HepG2 (cell line): ENCODE data around the gene USB1. TPM values are rescaled to one million over a fixed set of nuclear protein-coding genes. Genes with fewer than 3 reads are reported as not detected.

Experiments
- HHEX ChIP-seq: IDR thresholded peaks from 2 replicates; pipeline ENCODE4 v1.6.1; 2016; ENCODE audit warnings: control low read depth
- HOXA3 ChIP-seq: sonication (generic); formaldehyde crosslinking; IDR thresholded peaks from 2 replicates; pipeline ENCODE4 v1.5.0; 2020; ENCODE audit warnings: missing genetic modification reagents
- PAX8 ChIP-seq: sonication (generic); formaldehyde crosslinking; IDR thresholded peaks from 2 replicates; pipeline ENCODE4 v1.8.0; 2022; ENCODE audit warnings: mild to moderate bottlenecking, missing genetic modification reagents, borderline replicate concordance
- PCBP1 ChIP-seq: fragments of 200-400 bp; formaldehyde crosslinking; IDR thresholded peaks from 2 replicates; pipeline ENCODE4 v1.6.1; 2017; ENCODE audit warnings: mild to moderate bottlenecking, low read depth, low read length, borderline replicate concordance
- THYN1 ChIP-seq: sonication (generic); formaldehyde crosslinking; IDR thresholded peaks from 2 replicates; pipeline ENCODE4 v1.8.1; 2023; ENCODE audit warnings: low read depth, mild to moderate bottlenecking, moderate library complexity, missing genetic modification reagents, borderline replicate concordance
- ZBTB8A ChIP-seq: sonication (generic); formaldehyde crosslinking; IDR thresholded peaks from 2 replicates; pipeline ENCODE4 v1.4.0; 2020; ENCODE audit warnings: mild to moderate bottlenecking, low read depth, missing genetic modification reagents, borderline replicate concordance
- ZNF224 ChIP-seq: sonication (generic); formaldehyde crosslinking; IDR thresholded peaks from 2 replicates; pipeline ENCODE4 v1.5.0; 2020; ENCODE audit warnings: mild to moderate bottlenecking, missing genetic modification reagents
- ZNF274 ChIP-seq: sonication (generic); formaldehyde crosslinking; IDR thresholded peaks from 2 replicates; pipeline ENCODE4 v1.5.1; 2020; ENCODE audit warnings: mild to moderate bottlenecking, missing genetic modification reagents
- ZNF292 ChIP-seq: sonication (generic); formaldehyde crosslinking; IDR thresholded peaks from 2 replicates; pipeline ENCODE4 v1.8.1; 2022; ENCODE audit warnings: mild to moderate bottlenecking, low read depth, missing genetic modification reagents, borderline replicate concordance
- ZNF44 ChIP-seq: sonication (generic); formaldehyde crosslinking; IDR thresholded peaks from 2 replicates; pipeline ENCODE4 v1.5.1; 2020; ENCODE audit warnings: mild to moderate bottlenecking, missing genetic modification reagents
- ZNF629 ChIP-seq: sonication (generic); formaldehyde crosslinking; conservative IDR thresholded peaks from 2 replicates; pipeline ENCODE4 v1.5.0; 2020; ENCODE audit warnings: missing genetic modification reagents
- ZNF850 ChIP-seq: sonication (generic); formaldehyde crosslinking; conservative IDR thresholded peaks from 2 replicates; pipeline ENCODE4 v1.9.0; 2021; ENCODE audit warnings: mild to moderate bottlenecking, missing genetic modification reagents
- polyA plus RNA-seq, 8 experiments: library from polyadenylated mRNA; depleted of rRNA in 3 of 8; stranded (reverse) in 7 of 8; unstranded in 1 of 8; fragments of >200 nt; fragmentation: Illumina TruSeq in 4 of 8; extraction: Trizol in 4 of 8; gene quantifications; 2 replicates each; pipeline versions ENCODE4 v1.2.1 to v1.2.3, GENCODE V29; 2011 to 2016; ENCODE audit warnings: low read depth in 4 of 8, missing spikeins in 1 of 8, mixed read lengths in 1 of 8; ENCODE audit not compliant: insufficient read depth in 1 of 8
- total RNA-seq, 5 experiments: library from RNA; depleted of rRNA; stranded (reverse); fragments of >200 nt; fragmentation: Illumina TruSeq; extraction: Trizol; gene quantifications; 2 replicates each; pipeline ENCODE4 v1.2.3, GENCODE V29; 2016; ENCODE audit warnings: low read depth in 1 of 5
- TF ChIP-seq, protein P1 (sequence below), 2 experiments: sonication (generic) in 1 of 2; formaldehyde crosslinking in 1 of 2; IDR thresholded peaks; 2 replicates each; pipeline versions ENCODE4 v1.4.0 to v1.6.1; 2016 to 2020; ENCODE audit warnings: borderline replicate concordance in 1 of 2, low read depth in 1 of 2, mild to moderate bottlenecking in 1 of 2, missing genetic modification reagents in 1 of 2
- TF ChIP-seq, protein P2 (sequence below): sonication (generic); formaldehyde crosslinking; IDR thresholded peaks from 2 replicates; pipeline ENCODE4 v1.9.0; 2022; ENCODE audit warnings: missing genetic modification reagents, mild to moderate bottlenecking, borderline replicate concordance
- TF ChIP-seq, protein P3 (sequence below): IDR thresholded peaks from 2 replicates; pipeline ENCODE4 v1.6.1; 2016
- TF ChIP-seq, protein P4 (sequence below): sonication (generic); formaldehyde crosslinking; IDR thresholded peaks from 2 replicates; pipeline ENCODE4 v1.8.0; 2022; ENCODE audit warnings: missing genetic modification reagents, mild to moderate bottlenecking, borderline replicate concordance
- TF ChIP-seq, protein P5 (sequence below): sonication (generic); formaldehyde crosslinking; IDR thresholded peaks from 2 replicates; pipeline ENCODE4 v1.8.0; 2022; ENCODE audit warnings: missing genetic modification reagents, mild to moderate bottlenecking, inconsistent platforms, borderline replicate concordance

USB1 gene
- total and polyA plus RNA-seq, 2 of the 13 experiments (the other 11 are each of a cell fraction or from before 2014, with no cell fraction given), result 16.7 to 65.4 TPM

DNA sequence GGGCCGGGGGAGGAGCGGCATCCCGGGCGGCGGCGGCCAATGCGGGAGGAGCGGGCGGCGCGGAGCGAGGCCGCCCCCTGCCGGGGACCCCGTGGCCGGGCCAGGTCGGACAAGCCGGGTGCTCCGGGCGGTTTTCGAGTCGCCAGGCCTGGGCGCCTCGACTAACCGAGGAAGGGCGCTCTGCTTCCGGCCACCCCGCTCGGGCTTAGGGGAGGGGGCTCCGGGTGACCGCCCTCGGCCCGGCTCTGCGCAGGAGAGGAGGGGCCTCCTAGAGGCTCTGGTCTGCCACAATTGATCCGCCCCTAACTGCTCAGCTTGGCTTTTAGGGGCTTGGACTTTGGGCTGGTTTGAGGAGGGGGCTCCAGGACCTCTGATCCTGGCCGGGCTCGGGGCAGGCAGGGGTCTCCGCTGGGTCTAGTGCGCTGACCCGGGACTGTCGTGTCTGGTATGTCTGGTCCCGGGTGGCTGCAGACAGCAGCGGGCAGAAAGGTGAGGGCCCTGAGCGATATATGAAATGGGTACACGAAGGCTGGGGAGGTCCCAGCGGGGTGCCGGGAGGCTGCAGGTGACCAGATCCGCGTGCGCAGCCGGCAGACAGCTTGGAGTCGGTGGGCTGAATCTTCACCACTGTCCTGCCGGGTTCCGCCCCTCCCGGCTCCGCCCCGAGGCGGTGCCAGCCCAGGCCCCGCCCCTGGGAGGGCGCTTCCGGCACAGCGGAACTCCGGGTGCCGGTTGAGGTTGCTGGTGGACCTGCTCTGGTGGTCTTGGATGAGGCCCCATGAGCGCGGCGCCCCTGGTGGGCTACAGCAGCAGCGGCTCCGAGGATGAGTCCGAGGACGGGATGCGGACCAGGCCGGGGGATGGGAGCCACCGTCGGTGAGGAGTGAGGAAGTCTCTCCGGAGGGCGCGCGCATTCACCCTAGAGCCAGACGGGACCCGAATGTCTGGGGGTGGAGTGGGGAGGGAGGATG, at the start of gene USB1 (continued):
- TF ChIP-seq, protein P1, sequence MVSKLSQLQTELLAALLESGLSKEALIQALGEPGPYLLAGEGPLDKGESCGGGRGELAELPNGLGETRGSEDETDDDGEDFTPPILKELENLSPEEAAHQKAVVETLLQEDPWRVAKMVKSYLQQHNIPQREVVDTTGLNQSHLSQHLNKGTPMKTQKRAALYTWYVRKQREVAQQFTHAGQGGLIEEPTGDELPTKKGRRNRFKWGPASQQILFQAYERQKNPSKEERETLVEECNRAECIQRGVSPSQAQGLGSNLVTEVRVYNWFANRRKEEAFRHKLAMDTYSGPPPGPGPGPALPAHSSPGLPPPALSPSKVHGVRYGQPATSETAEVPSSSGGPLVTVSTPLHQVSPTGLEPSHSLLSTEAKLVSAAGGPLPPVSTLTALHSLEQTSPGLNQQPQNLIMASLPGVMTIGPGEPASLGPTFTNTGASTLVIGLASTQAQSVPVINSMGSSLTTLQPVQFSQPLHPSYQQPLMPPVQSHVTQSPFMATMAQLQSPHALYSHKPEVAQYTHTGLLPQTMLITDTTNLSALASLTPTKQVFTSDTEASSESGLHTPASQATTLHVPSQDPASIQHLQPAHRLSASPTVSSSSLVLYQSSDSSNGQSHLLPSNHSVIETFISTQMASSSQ (IDR thresholded peaks at IDR 0.05; ENCODE audit: low read depth), result no peak
- TF ChIP-seq, protein P1 (CRISPR knock-in tag; IDR thresholded peaks at IDR 0.05; ENCODE audit: borderline replicate concordance), result 0 out of 2 replicates have a peak, but pooled peaks have one; percentile 39
- TF ChIP-seq ZNF44 (CRISPR knock-in tag) (0 out of 2 replicates have a peak, but pooled peaks have one; percentile 56), ZNF292 (CRISPR knock-in tag) (peak; percentile 47; the same call in 1 of the 2 replicates), ZNF274 (CRISPR knock-in tag) (peak; percentile 59), PCBP1 (peak; percentile 64; the same call in 1 of the 2 replicates), HHEX (CRISPR knock-in tag) (no peak), ZNF850 (peak; percentile 88), HOXA3 (CRISPR knock-in tag) (peak; percentile 53; the same call in 1 of the 2 replicates), THYN1 (CRISPR knock-in tag) (peak; percentile 78; the same call in 1 of the 2 replicates), ZNF224 (CRISPR knock-in tag) (no peak; the same call in 1 of the 2 replicates), ZNF629 (CRISPR knock-in tag) (peak; percentile 97), ZBTB8A (CRISPR knock-in tag) (peak; percentile 84; the same call in 1 of the 2 replicates), PAX8 (CRISPR knock-in tag) (no peak)
- TF ChIP-seq, protein P2, sequence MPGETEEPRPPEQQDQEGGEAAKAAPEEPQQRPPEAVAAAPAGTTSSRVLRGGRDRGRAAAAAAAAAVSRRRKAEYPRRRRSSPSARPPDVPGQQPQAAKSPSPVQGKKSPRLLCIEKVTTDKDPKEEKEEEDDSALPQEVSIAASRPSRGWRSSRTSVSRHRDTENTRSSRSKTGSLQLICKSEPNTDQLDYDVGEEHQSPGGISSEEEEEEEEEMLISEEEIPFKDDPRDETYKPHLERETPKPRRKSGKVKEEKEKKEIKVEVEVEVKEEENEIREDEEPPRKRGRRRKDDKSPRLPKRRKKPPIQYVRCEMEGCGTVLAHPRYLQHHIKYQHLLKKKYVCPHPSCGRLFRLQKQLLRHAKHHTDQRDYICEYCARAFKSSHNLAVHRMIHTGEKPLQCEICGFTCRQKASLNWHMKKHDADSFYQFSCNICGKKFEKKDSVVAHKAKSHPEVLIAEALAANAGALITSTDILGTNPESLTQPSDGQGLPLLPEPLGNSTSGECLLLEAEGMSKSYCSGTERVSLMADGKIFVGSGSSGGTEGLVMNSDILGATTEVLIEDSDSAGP, result peak; percentile 93
- TF ChIP-seq, protein P3, sequence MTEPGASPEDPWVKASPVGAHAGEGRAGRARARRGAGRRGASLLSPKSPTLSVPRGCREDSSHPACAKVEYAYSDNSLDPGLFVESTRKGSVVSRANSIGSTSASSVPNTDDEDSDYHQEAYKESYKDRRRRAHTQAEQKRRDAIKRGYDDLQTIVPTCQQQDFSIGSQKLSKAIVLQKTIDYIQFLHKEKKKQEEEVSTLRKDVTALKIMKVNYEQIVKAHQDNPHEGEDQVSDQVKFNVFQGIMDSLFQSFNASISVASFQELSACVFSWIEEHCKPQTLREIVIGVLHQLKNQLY (CRISPR knock-in tag), result 0 out of 2 replicates have a peak, but pooled peaks have one; percentile 25
- TF ChIP-seq, protein P4, sequence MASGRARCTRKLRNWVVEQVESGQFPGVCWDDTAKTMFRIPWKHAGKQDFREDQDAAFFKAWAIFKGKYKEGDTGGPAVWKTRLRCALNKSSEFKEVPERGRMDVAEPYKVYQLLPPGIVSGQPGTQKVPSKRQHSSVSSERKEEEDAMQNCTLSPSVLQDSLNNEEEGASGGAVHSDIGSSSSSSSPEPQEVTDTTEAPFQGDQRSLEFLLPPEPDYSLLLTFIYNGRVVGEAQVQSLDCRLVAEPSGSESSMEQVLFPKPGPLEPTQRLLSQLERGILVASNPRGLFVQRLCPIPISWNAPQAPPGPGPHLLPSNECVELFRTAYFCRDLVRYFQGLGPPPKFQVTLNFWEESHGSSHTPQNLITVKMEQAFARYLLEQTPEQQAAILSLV (CRISPR knock-in tag), result 0 out of 2 replicates have a peak, but pooled peaks have one; percentile 2
- TF ChIP-seq, protein P5, sequence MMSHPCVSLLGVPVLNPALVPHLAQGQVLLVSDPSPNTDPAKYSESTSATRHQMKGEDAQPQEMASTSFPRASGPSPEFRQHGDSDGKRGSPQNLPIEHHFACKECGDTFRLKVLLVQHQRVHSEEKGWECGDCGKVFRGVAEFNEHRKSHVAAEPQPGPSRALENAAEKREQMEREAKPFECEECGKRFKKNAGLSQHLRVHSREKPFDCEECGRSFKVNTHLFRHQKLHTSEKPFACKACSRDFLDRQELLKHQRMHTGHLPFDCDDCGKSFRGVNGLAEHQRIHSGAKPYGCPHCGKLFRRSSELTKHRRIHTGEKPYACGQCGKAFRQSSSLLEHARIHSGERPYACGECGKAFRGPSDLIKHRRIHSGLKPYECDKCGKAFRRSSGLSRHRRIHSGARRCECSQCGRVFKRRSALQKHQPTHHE (CRISPR knock-in tag), result 0 out of 2 replicates have a peak, but pooled peaks have one; percentile 93
